Right lobe of liver (tissue), 6 donors: ENCODE results near the gene OR2K2. TPM values are rescaled to one million over a fixed set of nuclear protein-coding genes. Genes with fewer than 3 reads are reported as not detected.

Experiments
- ATAC-seq, 4 donors: fragments of 200-7000 bp; cut with Tn5 transposase; one replicate each; pipeline ENCODE4 v1.9.1; 2020; ENCODE audit warnings: mild to moderate bottlenecking in 4 of 4, moderate library complexity in 4 of 4
- DNase-seq, 3 donors: peaks; one replicate each; pipeline ENCODE4 v3.0.0-alpha.2; 2020
- H3K27ac ChIP-seq, 3 donors: fragments of 200-600 bp; one replicate each; pipeline ENCODE4 v1.8.0; 2022
- H3K27me3 ChIP-seq, 2 donors: fragments of 200-600 bp; one replicate each; pipeline ENCODE4 v1.8.0; 2022
- H3K36me3 ChIP-seq, 4 donors: fragments of 200-600 bp; sonication (generic) in 1 of 4; one replicate each; pipeline versions ENCODE4 v1.5.1 to v1.8.0; 2017 to 2022; ENCODE audit warnings: control low read depth in 1 of 4
- H3K4me1 ChIP-seq, 4 donors: fragments of 200-600 bp; sonication (generic) in 1 of 4; one replicate each; pipeline versions ENCODE4 v1.5.1 to v1.8.0; 2017 to 2022; ENCODE audit warnings: control low read depth in 1 of 4
- H3K4me3 ChIP-seq, 3 donors: fragments of 200-600 bp; one replicate each; pipeline ENCODE4 v1.8.0; 2022
- H3K9me3 ChIP-seq, 4 donors: fragments of 200-600 bp; sonication (generic) in 1 of 4; one replicate each; pipeline versions ENCODE4 v1.5.1 to v1.8.0; 2017 to 2022; ENCODE audit warnings: control low read depth in 1 of 4
- CTCF ChIP-seq, 4 donors: fragments of 200-600 bp in 3 of 4; fragments of 450-650 bp in 1 of 4; IDR thresholded peaks; one replicate each; pipeline versions ENCODE4 v1.5.1 to v1.8.0; 2016 to 2022; ENCODE audit warnings: antibody characterized with exemption in 4 of 4, mild to moderate bottlenecking in 2 of 4
- POLR2A ChIP-seq: fragments of 450-650 bp; IDR thresholded peaks from one replicate; pipeline ENCODE4 v1.6.1; 2017; ENCODE audit warnings: antibody characterized with exemption, mild to moderate bottlenecking
- WGBS: methylation state at CpG from one replicate; pipeline ENCODE4 v1.1.6; 2018; ENCODE audit warnings: low coverage, low lambda C conversion rate; ENCODE audit not compliant: insufficient coverage; ENCODE audit errors: missing lambda C conversion rate; 5-methylcytosine and 5-hydroxymethylcytosine counted together
- intact Hi-C, 2 donors: fragments of 100-400 bp; cut with DNase I; formaldehyde crosslinking; loops; one replicate each; pipeline versions ENCODE4 v1.11.2 to v1.14.1; 2022
- long read RNA-seq: library from polyadenylated mRNA; unstranded; transcript quantifications from one replicate; pipeline ENCODE4 v2.0.0, GENCODE V29; 2019
- total RNA-seq, 6 experiments: library from RNA; depleted of rRNA in 2 of 6; stranded (reverse); fragments of >200 nt in 2 of 6; fragmentation: NEBNext Ultra II Directional in 3 of 6; extraction: Animal tissue kit (Norgen Biotek cat#: 25700) in 3 of 6; gene quantifications; one replicate each; pipeline versions ENCODE4 v1.1.0 to v1.2.4, GENCODE V29; 2016 to 2023
- donor health status: DM: no; HTN: yes; CAD: no.
- donor health status: DM: no; HTN: no; CAD: no.
- donor health status: DM: no; HTN: no; CAD: no.
- donor health status: DM: no; HTN: yes; CAD: no.
- donor health status: DM: no; HTN: yes; CAD: no.

The OR2K2 gene
- total RNA-seq: not detected
- long read RNA-seq: 0 reads

GRCh38 chr9:111330124-111330523 lies at the start of gene OR2K2:
Gene OR2K2, minus strand, starts transcription at chr9:111330224. Its CDS starts 1,791 bp downstream, at chr9:111328433.
- Histone ChIP-seq H3K4me1 (no peaks in the 10 kb centered on the region), H3K36me3 (no peaks in the 10 kb centered on the region), H3K9me3 (no peaks in the 10 kb centered on the region), H3K27ac (no peak within 1 kb of the TSS), H3K27me3 (no peaks in the 10 kb centered on the region), H3K4me3 (no peak within 1 kb of the TSS)
- no peak for TF ChIP-seq POLR2A
- TF ChIP-seq CTCF (IDR thresholded peaks at IDR 0.05): no peak
- DNase-seq (no peak), ATAC-seq (no peak)
- 63% methylated on average over 4 of the region's 4 CpGs for WGBS
- intact Hi-C loops: no loop called here

- Histone ChIP-seq H3K9me3 (no peaks in the 10 kb centered on the region), H3K4me1 (no peaks in the 10 kb centered on the region), H3K27me3 (no peaks in the 10 kb centered on the region), H3K36me3 (peaks cover 0 to 81% (median 24%) of the 10 kb centered on the region in 4 donors), H3K4me3 (no peak overlapping the region), H3K27ac (no peak overlapping the region)
- 96% methylated on average over 3 of the region's 3 CpGs for WGBS
- no peak for TF ChIP-seq CTCF (IDR thresholded peaks at IDR 0.05)
- TF ChIP-seq POLR2A: no peak
- ATAC-seq: no peak
- intact Hi-C loops: loop anchor here in 1 of 2 donors (10.0 kb wide), 1 partner anchor 49 kb away; no protein-coding TSS in a partner anchor
- DNase-seq: no peak
These were observed 46.0 kb upstream of the OR2K2 start for GRCh38 chr9:111375817-111376564.

GRCh38 chr9:111375062-111375461 lies 45.0 kb upstream of the OR2K2 start:
- H3K36me3 ChIP-seq: peaks cover 0 to 90% (median 26%) of the 10 kb centered on the region in 4 donors
- WGBS: 90% methylated on average over 2 of the region's 2 CpGs

GRCh38 chr9:111372297-111372696 lies 42.3 kb upstream of the OR2K2 start:
- TF ChIP-seq POLR2A: no peak
- TF ChIP-seq CTCF (IDR thresholded peaks at IDR 0.05): no peak
- Histone ChIP-seq H3K9me3 (no peaks in the 10 kb centered on the region), H3K36me3 (peaks cover 0 to 94% (median 38%) of the 10 kb centered on the region in 4 donors), H3K27ac (no peak overlapping the region), H3K4me1 (no peaks in the 10 kb centered on the region), H3K4me3 (no peak overlapping the region), H3K27me3 (no peaks in the 10 kb centered on the region)
- intact Hi-C loops: loop anchor here in 1 of 2 donors (10.0 kb wide), 1 partner anchor 53 kb away; no protein-coding TSS in a partner anchor
- ATAC-seq (no peak), DNase-seq (no peak)
- 96% methylated on average over 6 of the region's 6 CpGs for WGBS

More at GRCh38 chr9:111375062-111375461, 45.0 kb upstream of the OR2K2 start:
- intact Hi-C loops: loop anchor here in 1 of 2 donors (10.0 kb wide), 1 partner anchor 50 kb away; no protein-coding TSS in a partner anchor
- H3K27ac ChIP-seq: no peak overlapping the region
- no peak for ATAC-seq
- no peaks in the 10 kb centered on the region for H3K4me1 ChIP-seq
- no peak for DNase-seq
- H3K4me3 ChIP-seq: no peak overlapping the region
- TF ChIP-seq POLR2A (no peak), CTCF (IDR thresholded peaks at IDR 0.05) (no peak)
- no peaks in the 10 kb centered on the region for H3K9me3 ChIP-seq
- H3K27me3 ChIP-seq: no peaks in the 10 kb centered on the region
